Measurements from ENCODE around the gene GAS2L3. TPM values are rescaled to one million over a fixed set of nuclear protein-coding genes. Genes with fewer than 3 reads are reported as not detected.

GAS2L3 gene
- total RNA-seq, 1 donor from 2014 or later: 23.6 TPM

DNA sequence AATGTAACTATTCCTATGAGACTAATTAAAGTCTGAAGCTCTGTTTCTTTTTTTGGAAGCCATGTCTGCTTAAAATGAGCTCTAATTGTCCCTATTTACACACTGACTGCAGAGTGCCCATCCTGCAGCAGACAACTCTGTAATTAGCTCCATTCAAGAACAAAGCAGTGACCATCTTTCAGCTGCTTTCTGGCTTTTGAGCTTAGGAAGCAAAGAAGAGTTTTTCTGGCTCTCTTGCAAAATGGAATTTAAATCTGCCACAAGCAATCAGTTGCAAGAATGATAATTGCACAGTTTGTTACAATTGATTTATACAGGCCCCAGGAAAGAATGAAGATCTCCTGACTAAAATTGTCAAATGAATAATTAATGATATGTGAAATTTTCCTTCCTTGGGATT, 83.4 kb downstream of the GAS2L3 start:
- no peak for DNase-seq (ENCODE audit: low read depth, low spot score)

DNA sequence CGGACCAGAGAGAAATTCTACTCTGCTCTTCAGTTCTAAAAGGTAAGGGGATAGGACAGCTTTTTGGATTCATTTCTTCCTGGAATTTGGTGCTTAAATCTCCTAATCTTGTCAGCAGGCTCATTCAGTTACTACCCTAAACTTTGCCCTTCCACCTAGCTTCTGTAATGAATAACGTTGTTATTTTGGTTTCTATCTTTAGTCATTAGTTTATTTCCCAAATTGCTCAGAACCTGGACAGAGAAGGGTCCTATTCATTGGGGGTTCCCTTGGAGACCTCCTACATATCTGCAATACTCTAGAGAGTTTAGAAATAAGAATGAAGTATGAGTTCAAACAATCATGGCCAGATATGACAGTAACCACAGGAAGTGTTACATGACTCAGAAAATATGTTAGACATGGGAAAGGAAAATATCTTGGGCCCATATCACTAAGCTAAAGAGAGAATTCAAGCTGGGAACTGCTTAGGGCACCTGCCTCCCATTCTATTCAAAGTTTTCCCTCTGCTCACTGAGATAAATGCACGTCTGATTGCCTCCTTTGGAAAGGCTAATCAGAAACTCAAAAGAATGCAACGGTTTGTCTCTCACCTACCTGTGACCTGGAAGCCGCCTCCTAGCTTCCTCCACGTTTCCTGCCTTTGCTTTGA, 87.9 kb downstream of the GAS2L3 start:
- no peak for DNase-seq (ENCODE audit: low read depth, low spot score)

DNA sequence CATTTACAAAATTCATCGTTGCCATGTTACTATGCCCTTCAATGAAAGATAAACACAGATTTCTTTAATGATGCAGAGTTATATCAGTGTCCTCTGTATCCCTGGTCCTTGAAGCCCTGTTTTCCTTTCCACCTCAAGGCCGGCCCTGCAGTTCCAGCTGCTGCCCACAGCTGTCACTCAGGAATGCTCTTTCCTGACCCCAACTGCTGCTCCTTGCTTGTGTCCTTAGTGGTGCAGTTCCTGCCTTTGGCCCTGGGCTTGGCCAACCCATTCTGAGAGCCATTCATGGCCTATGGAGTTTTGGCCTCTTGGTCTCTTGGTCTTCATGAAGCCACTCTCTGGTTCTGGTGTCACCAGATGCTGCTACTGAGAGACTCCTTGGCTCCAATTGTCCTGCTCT, 93.1 kb downstream of the GAS2L3 start:
- no peak for DNase-seq (ENCODE audit: low read depth, low spot score)

DNA sequence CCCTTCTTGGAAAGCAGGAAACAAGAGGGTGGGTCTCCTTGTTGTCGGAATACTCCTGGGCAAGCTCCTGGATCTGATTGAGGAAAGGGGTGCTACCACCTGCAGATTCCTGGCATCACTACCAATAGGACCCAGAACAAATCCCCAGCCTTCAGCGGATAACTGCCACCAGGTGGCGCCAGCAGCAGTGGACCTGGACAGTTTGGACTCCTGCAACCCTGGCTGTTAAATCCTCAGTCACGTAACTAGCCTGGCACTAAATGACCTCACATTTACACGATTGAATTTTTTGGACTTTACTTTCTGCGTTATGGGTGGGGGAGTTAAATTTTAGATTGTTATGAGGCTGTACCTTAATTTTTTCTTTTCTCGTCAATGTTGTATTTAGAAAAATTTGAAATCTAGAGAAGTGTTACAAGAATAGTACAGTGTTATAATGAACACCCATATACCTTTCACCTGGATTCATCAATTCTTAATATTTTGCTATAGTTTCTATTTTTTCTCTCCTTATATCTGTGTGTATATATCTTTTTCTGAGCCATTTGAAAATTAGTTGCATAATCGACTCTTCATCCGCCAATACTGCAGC, 95.6 kb downstream of the GAS2L3 start:
- peak; percentile 43 for DNase-seq (ENCODE audit: low read depth, low spot score)

DNA sequence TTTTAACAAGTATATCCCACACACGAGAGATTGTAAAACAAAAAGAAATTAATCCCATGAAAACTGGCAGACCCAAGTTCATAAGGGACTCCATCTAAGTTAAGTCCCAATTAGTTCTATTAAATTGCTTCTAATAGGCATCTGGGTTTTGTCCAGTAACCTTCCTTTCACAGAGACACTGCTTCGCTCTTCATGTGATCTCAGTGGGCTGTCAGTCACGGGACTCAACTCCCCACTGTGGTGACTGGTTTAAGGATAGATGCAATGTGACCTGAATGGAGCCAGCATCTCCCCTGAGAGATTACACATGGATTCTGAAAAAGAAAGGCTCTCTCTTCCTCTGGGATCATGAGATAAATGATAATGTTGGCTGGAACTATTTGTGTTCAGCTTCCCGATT, 96.4 kb downstream of the GAS2L3 start:
- DNase-seq (ENCODE audit: low read depth, low spot score): no peak

DNA sequence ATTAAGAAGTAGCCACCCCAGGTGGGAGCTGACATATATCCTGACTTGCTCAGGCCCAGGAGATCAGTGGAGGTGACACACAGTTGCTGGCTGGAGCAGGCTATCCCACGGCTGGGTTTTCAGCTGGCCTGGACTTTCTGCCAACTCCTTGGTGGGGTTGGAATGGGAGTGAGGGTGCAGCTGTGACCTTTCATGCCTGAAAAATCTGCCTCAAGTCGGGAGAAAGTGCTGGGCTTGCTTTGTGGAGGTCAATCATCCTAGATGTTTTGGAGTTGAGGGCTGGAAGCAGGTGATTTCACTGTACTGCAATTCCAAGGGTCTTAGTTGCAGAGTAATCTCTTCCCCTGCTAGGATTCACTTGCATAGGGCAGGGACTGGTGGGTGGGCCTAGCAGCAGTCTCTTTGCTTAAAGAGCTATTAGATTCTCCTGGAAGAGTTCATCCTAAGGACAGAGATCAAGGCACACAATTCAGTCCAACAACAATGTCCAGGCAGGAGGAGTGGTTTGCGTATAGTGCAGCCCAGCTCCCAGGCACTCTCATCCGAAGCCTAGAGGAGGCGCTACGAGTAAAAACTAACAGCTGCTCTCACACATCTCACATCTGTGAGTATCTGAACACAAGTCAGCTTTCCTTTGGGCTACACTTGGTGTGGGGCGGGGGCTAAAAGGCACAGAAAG, 98.1 kb downstream of the GAS2L3 start:
- no peak for DNase-seq (ENCODE audit: low read depth, low spot score)

DNA sequence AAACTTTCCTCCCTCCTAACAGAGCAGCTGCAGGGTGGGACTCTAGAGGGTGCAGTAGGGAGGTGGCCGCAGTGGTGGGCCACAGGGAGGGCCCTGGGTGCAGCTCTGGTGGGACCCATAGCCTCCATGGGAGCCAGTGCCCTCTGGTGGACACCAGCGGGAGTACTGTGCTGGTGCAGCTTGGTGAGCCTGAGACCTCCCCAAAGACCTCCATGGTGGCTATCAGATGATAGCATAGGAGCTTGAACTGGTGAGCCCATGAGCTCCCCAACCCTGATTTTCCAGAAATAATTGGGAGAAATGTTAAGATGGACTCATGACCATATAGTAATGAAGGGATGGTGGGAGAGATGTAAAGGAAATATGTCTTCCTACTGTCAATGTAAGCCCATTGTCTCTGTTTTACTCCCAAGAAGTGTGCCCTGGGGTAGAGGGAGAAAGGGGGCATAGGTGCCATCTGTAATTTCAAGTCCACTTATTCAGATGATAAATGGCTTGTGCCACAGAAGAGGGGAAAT, 98.7 kb downstream of the GAS2L3 start:
- DNase-seq (ENCODE audit: low read depth, low spot score): no peak

DNA sequence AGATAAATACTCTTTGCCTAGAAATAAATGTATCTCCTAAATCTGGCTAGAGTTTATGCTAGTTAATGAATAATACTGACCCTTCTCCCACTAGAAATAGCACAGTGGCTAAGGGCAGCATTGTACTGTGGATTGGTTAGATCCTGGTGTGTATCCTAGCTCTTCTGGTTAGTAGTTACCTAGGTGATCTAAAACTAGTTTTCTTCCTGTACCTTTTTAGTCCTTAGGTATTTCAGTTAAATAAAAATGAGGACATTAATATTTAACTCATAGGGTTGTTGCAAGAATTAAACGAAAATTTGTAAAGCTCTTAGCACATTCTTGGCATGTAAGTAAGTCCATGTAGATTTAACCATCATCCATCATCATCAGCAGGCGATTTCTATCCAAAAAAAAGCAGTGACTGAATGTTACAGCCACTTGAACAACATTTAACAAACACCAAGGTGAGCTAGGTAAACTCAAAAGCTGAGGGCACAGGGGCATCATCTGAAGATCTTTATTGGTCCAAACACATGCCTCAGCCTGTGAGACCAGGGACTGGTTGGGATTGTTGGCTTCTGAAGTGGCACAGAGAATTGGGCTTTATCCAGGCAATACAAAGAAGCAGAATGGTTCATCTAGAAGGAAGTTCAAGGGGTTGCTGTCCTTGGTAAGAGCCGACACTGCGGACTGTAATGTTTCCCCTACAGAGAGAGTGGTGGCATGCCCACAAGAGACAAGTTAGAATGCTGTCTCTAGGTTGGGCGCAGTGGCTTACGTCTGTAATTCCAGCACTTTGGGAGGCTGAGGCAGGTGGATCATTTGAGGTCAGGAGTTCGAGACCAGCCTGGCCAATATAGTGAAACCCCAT, 100.8 kb downstream of the GAS2L3 start:
- DNase-seq (ENCODE audit: low read depth, low spot score): no peak

Other genes with a start within 250 kb of the GAS2L3 start
- not detected in 2 replicates for gene SLC17A8, start 216.6 kb upstream of the GAS2L3 start, total RNA-seq
- gene NR1H4, start 99.8 kb upstream of the GAS2L3 start, total RNA-seq: not detected in 2 replicates
- gene ANO4, start 221.1 kb downstream of the GAS2L3 start, total RNA-seq: 0.11 and 0.13 TPM in 2 replicates